T-cell (primary cell): ENCODE results near the gene ETV6. TPM values are rescaled to one million over a fixed set of nuclear protein-coding genes. Genes with fewer than 3 reads are reported as not detected.

ENCODE experiments used
- ATAC-seq, 4 experiments: fragments of 200-7000 bp in 3 of 4; fragments of 150-1000 bp in 1 of 4; cut with Tn5 transposase; replicated peaks in 1 of 4; 1 replicate in 3 of 4; 2 replicates in 1 of 4; pipeline ENCODE4 v1.10.0; 2021; ENCODE audit warnings: moderate library complexity in 3 of 4, mild to moderate bottlenecking in 2 of 4, moderate number of reproducible peaks in 1 of 4
- CTCF ChIA-PET, 2 donors: fragments of 300-600 bp; sonication (Branson Sonifier 250); formaldehyde crosslinking; loops; one replicate each; lab custom pipeline; 2022; ENCODE audit warnings: antibody characterized with exemption in 2 of 2; lab: Charles Lee
- POLR2A ChIA-PET, 2 donors: fragments of 300-600 bp; sonication (Branson Sonifier 250); formaldehyde crosslinking; loops; one replicate each; lab custom pipeline; 2022; ENCODE audit warnings: antibody characterized with exemption in 2 of 2; lab: Charles Lee
- DNase-seq, 35 experiments: peaks; one replicate each; pipeline versions ENCODE4 v3.0.0 to v3.0.0-alpha.2; 2013 to 2023
- H3K27ac ChIP-seq: one replicate; pipeline ENCODE4 v1.5.1; 2013; ENCODE audit warnings: low read length
- H3K27me3 ChIP-seq, 2 experiments: replicated peaks in 1 of 2; 1 replicate in 1 of 2; 2 replicates in 1 of 2; pipeline versions ENCODE4 v1.6.1 to v1.7.0; 2013; ENCODE audit warnings: low read length in 1 of 2, mixed read lengths in 1 of 2; ENCODE audit not compliant: control insufficient read depth in 2 of 2, insufficient read depth in 2 of 2; ENCODE audit errors: extremely low read depth in 1 of 2
- H3K36me3 ChIP-seq, 2 donors: 1 replicate in 1 of 2; 2 replicates in 1 of 2; pipeline versions ENCODE4 v1.6.1 to v1.7.0; 2013; ENCODE audit warnings: low read length in 1 of 2; ENCODE audit not compliant: control insufficient read depth in 2 of 2, insufficient read depth in 1 of 2; ENCODE audit errors: extremely low read depth in 1 of 2
- H3K4me1 ChIP-seq, 2 experiments: 1 replicate in 1 of 2; 2 replicates in 1 of 2; pipeline versions ENCODE4 v1.6.1 to v1.7.0; 2013; ENCODE audit warnings: low read length in 2 of 2, mixed read lengths in 1 of 2; ENCODE audit not compliant: insufficient read depth in 2 of 2, control insufficient read depth in 1 of 2; ENCODE audit errors: extremely low read depth in 1 of 2
- H3K4me3 ChIP-seq, 2 donors: 1 replicate in 1 of 2; 2 replicates in 1 of 2; pipeline versions ENCODE4 v1.5.1 to v1.7.0; 2013; ENCODE audit warnings: mild to moderate bottlenecking in 2 of 2, low read length in 1 of 2, moderate library complexity in 1 of 2; ENCODE audit not compliant: control insufficient read depth in 1 of 2; ENCODE audit errors: extremely low read depth in 1 of 2
- H3K9me3 ChIP-seq: 2 replicates; pipeline ENCODE4 v1.7.0; 2013
- H3K27ac Mint-ChIP-seq, 2 donors: one replicate each; pipeline ENCODE4 v1.8.0; 2020 to 2021; ENCODE audit warnings: mild to moderate bottlenecking in 2 of 2, mixed read lengths in 2 of 2
- H3K27me3 Mint-ChIP-seq, 2 donors: one replicate each; pipeline ENCODE4 v1.8.0; 2021 to 2022; ENCODE audit warnings: mixed read lengths in 2 of 2
- H3K36me3 Mint-ChIP-seq: one replicate; pipeline ENCODE4 v1.8.0; 2021; ENCODE audit warnings: mixed read lengths
- H3K4me1 Mint-ChIP-seq, 3 donors: one replicate each; pipeline ENCODE4 v1.8.0; 2020 to 2022; ENCODE audit warnings: mixed read lengths in 3 of 3, mild to moderate bottlenecking in 1 of 3
- H3K4me3 Mint-ChIP-seq, 3 donors: one replicate each; pipeline ENCODE4 v1.8.0; 2020 to 2022; ENCODE audit warnings: mild to moderate bottlenecking in 3 of 3, mixed read lengths in 3 of 3, moderate library complexity in 3 of 3
- H3K9me3 Mint-ChIP-seq, 3 donors: one replicate each; pipeline ENCODE4 v1.8.0; 2020 to 2022; ENCODE audit warnings: mixed read lengths in 3 of 3
- WGBS: methylation state at CpG from one replicate; pipeline ENCODE4 v1.1.5; 2013; ENCODE audit warnings: missing lambda C conversion rate; ENCODE audit not compliant: insufficient coverage; 5-methylcytosine and 5-hydroxymethylcytosine counted together
- total RNA-seq, 35 experiments: library from RNA in 6 of 35; stranded (reverse) in 6 of 35; fragments of 120-200 nt in 1 of 35; gene quantifications; one replicate each; pipeline versions ENCODE4 v1.2.1 to v1.2.4 and lab custom pipeline; 2013 to 2026

Gene ETV6
- total RNA-seq, 5 donors from 2014 or later (not counting 1 experiment from before 2014, with no cell fraction given) = 24.8 to 36.3 (median 31.3) TPM

- Mint-ChIP-seq H3K9me3 (peaks cover 0 to 17% (median 9%) of the 10 kb centered on the region in 3 donors), H3K27ac (no peak overlapping the region), H3K4me3 (no peak overlapping the region), H3K27me3 (no peaks in the 10 kb centered on the region), H3K36me3 (peaks cover 80% of the 10 kb centered on the region), H3K4me1 (peaks cover 1 to 14% (median 11%) of the 10 kb centered on the region in 3 donors)
- ATAC-seq (no peak), DNase-seq (no peak)
- Histone ChIP-seq H3K4me1 (no peaks in the 10 kb centered on the region), H3K27ac (no peak overlapping the region), H3K27me3 (no peaks in the 10 kb centered on the region), H3K4me3 (no peak overlapping the region), H3K9me3 (peaks cover 4% of the 10 kb centered on the region), H3K36me3 (peaks cover 9 to 50% of the 10 kb centered on the region in 2 donors)
- WGBS = no CpG with 5 or more reads among the region's 1 CpG
- POLR2A ChIA-PET = no interaction called here
- CTCF ChIA-PET = no interaction called here
Measured at GRCh38 chr12:11868027-11868426, 218.6 kb downstream of the ETV6 start.

- Mint-ChIP-seq H3K9me3 (peaks cover 0 to 17% (median 9%) of the 10 kb centered on the region in 3 donors), H3K4me3 (no peak overlapping the region), H3K27me3 (no peaks in the 10 kb centered on the region), H3K27ac (no peak overlapping the region), H3K36me3 (peaks cover 79% of the 10 kb centered on the region), H3K4me1 (peaks cover 10 to 20% (median 16%) of the 10 kb centered on the region in 3 donors)
- Histone ChIP-seq H3K27me3 (no peaks in the 10 kb centered on the region), H3K4me1 (no peaks in the 10 kb centered on the region), H3K27ac (no peak overlapping the region), H3K36me3 (peaks cover 9 to 43% of the 10 kb centered on the region in 2 donors), H3K9me3 (peaks cover 4% of the 10 kb centered on the region), H3K4me3 (no peak overlapping the region)
- 97% methylated on average over 18 of the region's 18 CpGs for WGBS
- CTCF ChIA-PET = interaction anchor here in 1 of 2 donors (0.6 kb wide), 1 partner anchor 184 kb away, joined by 3 read pairs; no protein-coding TSS in a partner anchor
- POLR2A ChIA-PET = interaction anchor here in 1 of 2 donors (0.5 kb wide), 1 partner anchor 53 kb away, joined by 3 read pairs; no protein-coding TSS in a partner anchor
- no peak for DNase-seq
- ATAC-seq = no peak
Measured at GRCh38 chr12:11869406-11869805, 219.9 kb downstream of the ETV6 start.

- Mint-ChIP-seq H3K4me3 (no peak overlapping the region), H3K36me3 (peaks cover 74% of the 10 kb centered on the region), H3K27me3 (no peaks in the 10 kb centered on the region), H3K9me3 (peaks cover 0 to 17% (median 9%) of the 10 kb centered on the region in 3 donors), H3K27ac (no peak overlapping the region), H3K4me1 (peaks cover 13 to 24% (median 20%) of the 10 kb centered on the region in 3 donors)
- POLR2A ChIA-PET = no interaction called here
- Histone ChIP-seq H3K9me3 (peaks cover 4% of the 10 kb centered on the region), H3K27ac (no peak overlapping the region), H3K36me3 (peaks cover 9 to 43% of the 10 kb centered on the region in 2 donors), H3K27me3 (no peaks in the 10 kb centered on the region), H3K4me1 (no peaks in the 10 kb centered on the region), H3K4me3 (no peak overlapping the region)
- 100% methylated on average over 3 of the region's 8 CpGs for WGBS
- DNase-seq (no peak), ATAC-seq (no peak)
- CTCF ChIA-PET = interaction anchor here in 1 of 2 donors (0.6 kb wide), 2 partner anchors 183 to 1385 kb away, joined by 3 read pairs; no protein-coding TSS in a partner anchor
Measured at GRCh38 chr12:11870041-11870451, 220.6 kb downstream of the ETV6 start.

- H3K4me3 ChIP-seq = no peak overlapping the region
- Mint-ChIP-seq H3K27me3 (no peaks in the 10 kb centered on the region), H3K27ac (no peak overlapping the region), H3K36me3 (peaks cover 60% of the 10 kb centered on the region), H3K4me1 (peaks cover 33 to 44% (median 41%) of the 10 kb centered on the region in 3 donors), H3K4me3 (no peak overlapping the region), H3K9me3 (no peaks in the 10 kb centered on the region)
- ChIA-PET CTCF (no interaction called here), POLR2A (interaction anchor here in 1 of 2 donors (0.6 kb wide), 1 partner anchor 460 kb away, joined by 4 read pairs; no protein-coding TSS in a partner anchor)
- no peaks in the 10 kb centered on the region for H3K27me3 ChIP-seq
- DNase-seq (no peak), ATAC-seq (no peak)
- 90% methylated on average over 3 of the region's 4 CpGs for WGBS
- peaks cover 9 to 43% of the 10 kb centered on the region in 2 donors for H3K36me3 ChIP-seq
- peaks cover 8 to 15% of the 10 kb centered on the region in 2 experiments for H3K4me1 ChIP-seq
- no peaks in the 10 kb centered on the region for H3K9me3 ChIP-seq
- no peak overlapping the region for H3K27ac ChIP-seq
Measured at GRCh38 chr12:11872055-11872454, 222.6 kb downstream of the ETV6 start.

- H3K4me3 ChIP-seq = no peak overlapping the region
- H3K36me3 Mint-ChIP-seq = peaks cover 47% of the 10 kb centered on the region
- H3K9me3 Mint-ChIP-seq = no peaks in the 10 kb centered on the region
- H3K9me3 ChIP-seq = no peaks in the 10 kb centered on the region
- DNase-seq (no peak), ATAC-seq (peak in 1 of 4 experiments; percentile 48)
- H3K27ac Mint-ChIP-seq = peak overlapping the region; percentile 31 to 60
- H3K27ac ChIP-seq = no peak overlapping the region
- H3K4me1 ChIP-seq = peaks cover 10 to 24% of the 10 kb centered on the region in 2 experiments
- peaks cover 3 to 24% of the 10 kb centered on the region in 2 donors for H3K36me3 ChIP-seq
- peaks cover 40 to 56% (median 47%) of the 10 kb centered on the region in 3 donors for H3K4me1 Mint-ChIP-seq
- H3K27me3 ChIP-seq = no peaks in the 10 kb centered on the region
- POLR2A ChIA-PET = interaction anchor here in 1 of 2 donors (0.7 kb wide), 1 partner anchor 47 kb away, joined by 3 read pairs; no protein-coding TSS in a partner anchor
- 39% methylated on average over 3 of the region's 3 CpGs for WGBS
- no peaks in the 10 kb centered on the region for H3K27me3 Mint-ChIP-seq
- CTCF ChIA-PET = interaction anchor here (1.0 to 1.2 kb wide), 2 partner anchors 157 to 158 kb away, joined by 3 to 4 read pairs; no protein-coding TSS in a partner anchor
- peak overlapping the region in 1 of 3 donors; percentile 26 for H3K4me3 Mint-ChIP-seq
Measured at GRCh38 chr12:11875414-11875935, 226.0 kb downstream of the ETV6 start.

- no peak for ATAC-seq
- Histone ChIP-seq H3K4me3 (no peak overlapping the region), H3K27me3 (no peaks in the 10 kb centered on the region), H3K4me1 (peaks cover 10 to 24% of the 10 kb centered on the region in 2 experiments), H3K9me3 (no peaks in the 10 kb centered on the region), H3K27ac (no peak overlapping the region), H3K36me3 (peaks cover 3 to 17% of the 10 kb centered on the region in 2 donors)
- POLR2A ChIA-PET = no interaction called here
- CTCF ChIA-PET = interaction anchor here (0.6 to 1.2 kb wide), 3 partner anchors 126 to 157 kb away, joined by 3 to 4 read pairs (median 3); no protein-coding TSS in a partner anchor
- Mint-ChIP-seq H3K36me3 (peaks cover 48% of the 10 kb centered on the region), H3K4me3 (peak overlapping the region in 1 of 3 donors; percentile 26), H3K27ac (peak overlapping the region; percentile 75 to 83), H3K9me3 (no peaks in the 10 kb centered on the region), H3K4me1 (peaks cover 40 to 56% (median 47%) of the 10 kb centered on the region in 3 donors), H3K27me3 (no peaks in the 10 kb centered on the region)
- DNase-seq = peak in 1 of 35 experiments; percentile 16
- 45% methylated on average over 4 of the region's 5 CpGs for WGBS
Measured at GRCh38 chr12:11876307-11876706, 226.8 kb downstream of the ETV6 start.
